ENCODE results near the gene PLD6.

DNA sequence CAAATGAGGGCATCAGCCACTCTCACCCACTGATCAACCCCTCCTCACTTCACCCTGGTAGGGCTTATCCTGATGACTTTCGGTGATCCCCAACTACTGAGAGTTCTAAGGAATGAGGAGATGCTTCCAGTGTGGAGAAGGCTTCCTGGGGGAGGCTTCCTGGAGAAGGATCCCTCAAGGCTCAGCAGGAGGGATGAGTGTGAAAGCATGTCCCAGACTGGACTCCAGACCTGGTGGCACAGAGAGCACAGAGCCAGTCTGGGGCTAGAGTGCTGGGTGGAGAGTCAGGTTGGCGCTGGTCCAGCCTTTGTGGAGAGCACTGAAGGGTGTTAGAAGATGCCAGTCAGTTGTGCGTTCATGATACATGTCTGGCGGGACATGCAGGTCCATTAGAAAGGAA, 53.7 kb downstream of the PLD6 start:
- TF ChIP-seq, protein P1, sequence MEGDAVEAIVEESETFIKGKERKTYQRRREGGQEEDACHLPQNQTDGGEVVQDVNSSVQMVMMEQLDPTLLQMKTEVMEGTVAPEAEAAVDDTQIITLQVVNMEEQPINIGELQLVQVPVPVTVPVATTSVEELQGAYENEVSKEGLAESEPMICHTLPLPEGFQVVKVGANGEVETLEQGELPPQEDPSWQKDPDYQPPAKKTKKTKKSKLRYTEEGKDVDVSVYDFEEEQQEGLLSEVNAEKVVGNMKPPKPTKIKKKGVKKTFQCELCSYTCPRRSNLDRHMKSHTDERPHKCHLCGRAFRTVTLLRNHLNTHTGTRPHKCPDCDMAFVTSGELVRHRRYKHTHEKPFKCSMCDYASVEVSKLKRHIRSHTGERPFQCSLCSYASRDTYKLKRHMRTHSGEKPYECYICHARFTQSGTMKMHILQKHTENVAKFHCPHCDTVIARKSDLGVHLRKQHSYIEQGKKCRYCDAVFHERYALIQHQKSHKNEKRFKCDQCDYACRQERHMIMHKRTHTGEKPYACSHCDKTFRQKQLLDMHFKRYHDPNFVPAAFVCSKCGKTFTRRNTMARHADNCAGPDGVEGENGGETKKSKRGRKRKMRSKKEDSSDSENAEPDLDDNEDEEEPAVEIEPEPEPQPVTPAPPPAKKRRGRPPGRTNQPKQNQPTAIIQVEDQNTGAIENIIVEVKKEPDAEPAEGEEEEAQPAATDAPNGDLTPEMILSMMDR (IDR thresholded peaks at IDR 0.05; ENCODE audit: insufficient read depth, low read length, poor library complexity, severe bottlenecking) = no peak
- TF ChIP-seq EZH2phosphoT487 (conservative IDR thresholded peaks at IDR 0.05; ENCODE audit: low read length) = no peak
